GM15510 (cell line): ENCODE data around the gene PLSCR5.

ENCODE experiments used
- POLR2A ChIP-seq: IDR thresholded peaks from 3 replicates; pipeline ENCODE4 v1.6.1; 2011; ENCODE audit warnings: borderline replicate concordance; ENCODE audit not compliant: insufficient read length; ENCODE audit errors: extremely low read depth

Gene PLSCR5

DNA sequence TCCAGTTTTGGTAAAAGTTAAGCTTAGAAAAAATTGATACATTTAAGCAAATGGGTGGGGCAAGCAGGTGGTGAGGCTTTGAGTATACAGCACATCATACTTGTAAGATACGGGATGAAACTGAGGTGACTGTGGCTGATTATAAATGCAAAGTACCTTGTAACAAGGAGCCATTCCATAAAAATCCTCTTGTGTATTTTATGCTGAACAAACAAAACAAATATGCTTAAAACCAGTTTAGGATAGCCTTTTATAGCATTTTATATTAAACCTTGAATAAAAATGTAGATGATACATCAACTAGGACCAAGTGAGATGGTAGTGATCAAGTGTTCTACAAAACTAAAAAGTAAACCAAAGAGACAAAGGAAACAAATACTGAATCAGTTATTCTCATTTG is 64.2 kb downstream of the PLSCR5 start:
- no peak for TF ChIP-seq POLR2A

DNA sequence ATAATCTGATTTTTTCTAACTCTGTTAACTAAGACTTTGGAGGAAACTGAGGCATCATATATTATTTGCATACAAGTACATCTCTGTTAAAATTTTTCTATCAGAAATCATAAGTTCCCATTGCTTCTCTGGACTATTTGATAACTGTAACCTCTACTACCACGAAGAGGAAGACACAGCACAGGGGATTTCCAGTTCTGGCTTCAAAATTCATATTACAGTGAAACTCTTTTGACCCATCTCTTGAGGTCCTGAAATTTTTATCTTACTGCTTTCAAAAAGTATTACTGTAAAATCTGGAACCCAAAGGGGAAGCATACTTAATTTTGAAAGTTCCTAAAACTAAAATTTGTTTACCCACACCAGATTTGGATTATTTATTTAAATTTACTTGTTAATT is 64.9 kb downstream of the PLSCR5 start:
- TF ChIP-seq POLR2A = no peak

DNA sequence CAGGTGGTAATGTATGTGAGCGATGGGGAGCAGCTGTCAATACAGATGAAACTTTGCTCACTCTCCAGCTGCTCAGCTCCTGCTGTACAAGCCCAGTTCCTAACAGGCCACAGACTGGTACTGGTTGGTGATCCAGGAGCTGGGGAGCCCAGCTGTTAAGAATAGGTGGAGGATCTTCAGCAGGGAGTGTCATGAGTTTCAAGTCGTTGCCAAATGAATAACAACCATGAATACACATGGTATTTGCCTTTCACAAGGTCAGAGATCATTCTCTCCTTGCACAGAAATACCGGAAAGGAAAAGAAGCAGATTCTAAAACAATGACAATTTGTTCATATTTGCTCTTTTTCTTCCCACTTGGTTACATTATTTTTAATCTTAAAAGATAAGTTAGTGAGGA is 65.8 kb downstream of the PLSCR5 start:
- no peak for TF ChIP-seq POLR2A

DNA sequence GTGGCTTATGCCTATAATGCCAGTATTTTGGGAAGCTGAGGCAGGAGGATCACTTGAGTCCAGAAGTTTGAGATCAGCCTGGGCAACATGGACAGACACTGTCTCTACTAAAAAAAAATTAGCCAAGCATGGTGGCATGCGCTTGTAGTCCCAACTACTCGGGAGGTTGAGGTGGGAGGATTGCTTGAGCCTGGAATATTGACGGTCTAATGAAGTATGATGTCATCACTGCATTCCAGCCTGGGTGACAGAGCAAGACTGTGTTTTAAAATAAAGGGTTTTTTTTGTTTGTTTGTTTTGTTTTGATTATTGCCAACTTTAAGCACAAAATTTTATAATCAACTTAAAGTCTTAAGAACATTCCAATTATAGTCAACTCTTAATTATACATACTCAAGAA is 67.5 kb downstream of the PLSCR5 start:
- no peak for TF ChIP-seq POLR2A

DNA sequence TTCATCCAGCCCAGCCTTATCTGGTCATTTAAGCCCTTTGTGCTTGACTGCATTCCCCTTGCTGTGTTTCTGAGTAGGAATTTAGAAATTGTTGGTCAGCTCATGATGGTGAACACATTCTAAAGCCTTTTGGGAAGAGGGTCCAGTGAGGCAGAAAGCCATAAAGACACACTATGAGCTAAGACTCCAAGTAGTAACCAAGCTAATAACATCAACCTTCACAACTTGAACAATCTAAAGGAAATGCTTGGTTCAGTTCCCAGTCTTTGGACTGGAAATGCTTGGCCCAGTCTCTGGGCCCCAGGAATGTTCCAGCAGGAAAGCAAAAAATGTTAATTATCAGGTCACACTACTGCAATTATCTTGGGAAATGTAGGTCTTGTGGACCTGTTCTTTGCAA is 68.5 kb downstream of the PLSCR5 start:
- no peak for TF ChIP-seq POLR2A
